Ectodermal cell (in vitro differentiated cells): ENCODE results near the gene JTB.
A peak's percentile ranks its signal among the peaks of the same experiment; 100 is the strongest.
"Not testable (repeated sequence)": the region's sequence is repeated elsewhere in the genome, so short reads cannot be mapped to it uniquely, and the experiment has no call there.

Experiments
- H3K27ac ChIP-seq: 2 replicates; pipeline ENCODE4 v1.7.0; 2013; ENCODE audit warnings: mild to moderate bottlenecking, low read depth, low read length; ENCODE audit not compliant: insufficient read depth, poor library complexity, severe bottlenecking
- H3K27me3 ChIP-seq: 2 replicates; pipeline ENCODE4 v1.7.0; 2013; ENCODE audit warnings: mild to moderate bottlenecking, low read length; ENCODE audit not compliant: insufficient read depth, control insufficient read depth, poor library complexity, severe bottlenecking
- H3K36me3 ChIP-seq: one replicate; pipeline ENCODE4 v1.7.0; 2013; ENCODE audit warnings: low read length; ENCODE audit not compliant: control insufficient read depth, insufficient read depth
- H3K4me1 ChIP-seq: one replicate; pipeline ENCODE4 v1.7.0; 2013; ENCODE audit warnings: low read length; ENCODE audit not compliant: control insufficient read depth, insufficient read depth
- H3K4me3 ChIP-seq: 2 replicates; pipeline ENCODE4 v1.7.0; 2013; ENCODE audit warnings: low read depth, low read length, control low read depth; ENCODE audit not compliant: insufficient read depth
- H3K9me3 ChIP-seq: 2 replicates; pipeline ENCODE4 v1.7.0; 2013; ENCODE audit warnings: mild to moderate bottlenecking, low read length, moderate library complexity; ENCODE audit not compliant: control insufficient read depth
- WGBS, 2 experiments: methylation state at CpG; one replicate each; pipeline ENCODE4 v1.1.7; 2013; ENCODE audit warnings: missing lambda C conversion rate in 2 of 2; 5-methylcytosine and 5-hydroxymethylcytosine counted together

Gene JTB

DNA sequence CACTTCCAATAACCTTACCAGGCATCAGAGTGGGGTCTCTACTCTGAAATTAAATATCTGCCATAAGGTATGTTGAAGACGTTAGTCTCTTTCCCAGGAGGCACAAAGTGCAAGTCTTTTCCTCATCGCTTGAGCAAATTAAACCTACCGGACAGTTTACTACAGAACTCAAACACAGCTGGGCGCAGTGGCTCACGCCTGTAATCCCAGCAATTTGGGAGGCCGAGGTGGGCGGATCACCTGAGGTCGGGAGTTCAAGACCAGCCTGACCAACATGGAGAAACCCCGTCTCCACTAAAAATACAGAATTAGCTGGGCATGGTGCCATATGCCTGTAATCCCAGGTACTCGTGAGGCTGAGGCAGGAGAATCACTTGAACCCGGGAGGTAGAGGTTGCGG lies 1.6 kb upstream of the JTB start:
- H3K4me1 ChIP-seq, H3K9me3 ChIP-seq, H3K36me3 ChIP-seq, H3K27ac ChIP-seq, H3K4me3 ChIP-seq, H3K27me3 ChIP-seq: not testable (repeated sequence)
- 93 to 95% methylated on average over 12 of the region's 12 CpGs for WGBS, 2 experiments

DNA sequence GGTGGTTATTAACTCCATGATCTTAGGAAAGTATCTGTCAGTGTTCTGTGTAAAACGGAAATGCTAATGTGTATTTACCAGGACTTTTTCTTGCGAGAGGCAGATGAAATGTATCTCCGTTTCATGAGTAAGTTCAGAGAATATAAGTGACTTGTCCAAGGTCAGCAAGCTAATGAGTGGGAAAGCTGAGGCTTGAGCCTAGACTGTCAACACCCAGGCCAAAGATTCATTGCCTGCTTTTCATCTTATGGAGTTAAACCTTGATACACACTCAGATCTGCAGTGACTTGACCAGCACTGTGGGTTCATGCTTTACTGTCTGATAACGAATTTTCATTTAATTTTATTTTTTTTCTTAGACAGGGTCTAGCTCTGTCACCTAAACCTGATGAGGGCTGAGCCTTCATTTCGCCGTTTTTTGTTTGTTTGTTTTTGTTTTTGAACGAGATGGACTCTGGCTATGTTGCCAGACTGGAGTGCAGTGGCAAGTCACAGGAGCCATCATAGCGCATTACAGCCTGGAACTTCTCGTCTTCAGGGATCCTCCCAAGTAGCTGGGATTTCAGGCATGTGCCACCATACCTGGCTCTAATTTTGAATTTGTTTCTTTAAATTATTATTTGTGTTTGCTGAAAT lies 918 bp upstream of the JTB start:
- H3K36me3 ChIP-seq, result peaks cover 9% of the 10 kb centered on the region
- H3K4me1 ChIP-seq, result no peaks in the 10 kb centered on the region
- H3K27me3 ChIP-seq, result no peaks in the 10 kb centered on the region
- 88 to 90% methylated on average over 9 of the region's 9 CpGs for WGBS, 2 experiments
- no peaks in the 10 kb centered on the region for H3K9me3 ChIP-seq
- H3K27ac ChIP-seq, result no peak overlapping the region
- H3K4me3 ChIP-seq, result peak overlapping the region; percentile 95

DNA sequence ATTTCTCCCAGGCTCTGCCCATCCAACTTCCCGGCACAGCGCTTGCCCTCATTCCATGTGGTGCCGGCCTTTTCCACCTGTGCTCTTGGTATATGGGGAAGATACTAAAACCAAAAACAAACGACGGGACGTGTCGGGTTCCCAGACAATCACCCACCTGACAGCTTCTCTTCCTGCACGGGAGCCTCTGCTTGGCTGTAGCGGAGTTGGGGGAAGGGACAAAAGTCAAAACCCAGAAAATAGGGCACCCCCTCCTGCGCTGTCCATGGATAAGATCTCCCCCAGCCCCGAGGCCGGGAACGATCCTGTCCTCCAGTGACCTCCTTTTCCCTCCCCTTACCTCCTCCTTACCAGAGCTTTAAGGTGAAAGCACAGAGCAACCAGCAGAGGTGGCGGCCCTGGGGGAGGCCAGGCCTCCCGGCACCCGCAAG lies 640 bp downstream of the JTB start:
- 3% methylated on average over 16 of the region's 16 CpGs for WGBS, 2 experiments
- H3K4me1 ChIP-seq, result no peaks in the 10 kb centered on the region
- H3K27me3 ChIP-seq, result no peaks in the 10 kb centered on the region
- H3K4me3 ChIP-seq, result peak overlapping the region; percentile 95
- H3K27ac ChIP-seq, result peak overlapping the region; percentile 72
- no peaks in the 10 kb centered on the region for H3K9me3 ChIP-seq
- H3K36me3 ChIP-seq, result peaks cover 9% of the 10 kb centered on the region

DNA sequence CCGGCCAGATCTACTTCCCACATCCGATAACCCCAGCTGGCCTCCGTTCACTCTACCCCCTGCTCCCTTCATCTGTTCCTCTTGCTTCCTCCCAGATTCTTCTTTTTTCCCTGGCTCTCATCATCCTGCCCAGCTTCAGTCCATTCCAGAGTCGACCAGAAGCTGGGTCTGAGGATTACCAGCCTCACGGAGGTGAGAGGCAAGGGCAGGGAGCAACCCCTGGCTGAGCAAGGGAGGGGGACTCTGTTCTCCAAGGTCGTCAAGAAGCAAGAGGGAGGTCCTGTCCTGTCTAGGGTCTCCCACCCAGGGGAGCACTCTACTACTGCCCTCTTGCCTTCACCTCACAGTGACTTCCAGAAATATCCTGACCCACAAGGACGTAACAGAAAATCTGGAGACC lies 3.9 kb downstream of the JTB start:
- H3K27me3 ChIP-seq, result no peaks in the 10 kb centered on the region
- H3K27ac ChIP-seq, result no peak overlapping the region
- WGBS, 2 experiments, result 94% methylated on average over 7 of the region's 7 CpGs
- no peak overlapping the region for H3K4me3 ChIP-seq
- H3K9me3 ChIP-seq, result no peaks in the 10 kb centered on the region
- H3K36me3 ChIP-seq, result peaks cover 9% of the 10 kb centered on the region
- H3K4me1 ChIP-seq, result peaks cover 1% of the 10 kb centered on the region

DNA sequence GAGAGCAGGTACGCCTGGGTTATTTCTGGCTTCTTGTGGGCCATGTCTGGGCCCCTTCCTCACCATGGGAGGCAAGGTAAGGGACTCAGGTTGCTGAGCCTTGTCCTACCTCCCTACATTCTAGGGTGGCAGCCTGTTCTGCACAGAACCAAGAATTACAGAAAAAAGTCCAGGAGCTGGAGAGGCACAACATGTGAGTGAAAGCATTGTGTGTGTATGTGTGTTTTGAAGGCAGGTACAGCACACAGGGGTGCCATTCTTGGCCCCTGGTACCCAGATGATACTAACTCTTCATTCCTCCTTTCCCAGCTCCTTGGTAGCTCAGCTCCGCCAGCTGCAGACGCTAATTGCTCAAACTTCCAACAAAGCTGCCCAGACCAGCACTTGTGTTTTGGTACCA lies 4.4 kb downstream of the JTB start:
- peaks cover 9% of the 10 kb centered on the region for H3K36me3 ChIP-seq
- H3K9me3 ChIP-seq, result no peaks in the 10 kb centered on the region
- WGBS, 2 experiments, result 93 to 96% methylated on average over 3 of the region's 3 CpGs
- H3K4me3 ChIP-seq, result no peak overlapping the region
- no peaks in the 10 kb centered on the region for H3K27me3 ChIP-seq
- H3K4me1 ChIP-seq, result peaks cover 3% of the 10 kb centered on the region
- no peak overlapping the region for H3K27ac ChIP-seq

DNA sequence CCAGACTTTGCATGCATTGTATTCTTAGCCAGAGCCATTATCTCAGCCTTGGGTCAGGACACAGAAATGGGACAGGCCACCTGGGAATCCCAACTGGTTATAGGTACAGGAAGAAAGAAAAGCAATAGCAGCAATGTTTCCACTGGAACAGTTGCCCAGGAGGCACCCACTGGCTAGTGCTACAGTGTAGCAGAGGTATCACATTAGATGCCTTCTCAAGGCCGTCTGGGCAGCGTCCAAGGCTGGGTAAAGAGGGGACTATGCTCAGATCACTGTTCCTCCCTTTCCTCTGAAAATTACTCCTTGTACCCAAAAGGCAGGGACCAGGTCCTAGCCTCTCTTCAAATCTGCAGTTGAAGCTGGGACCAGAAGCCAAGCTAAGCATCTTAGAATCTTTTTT lies 7.1 kb downstream of the JTB start:
- Histone ChIP-seq H3K36me3 (peaks cover 9% of the 10 kb centered on the region), H3K27ac (no peak overlapping the region), H3K4me3 (no peak overlapping the region), H3K9me3 (no peaks in the 10 kb centered on the region), H3K4me1 (peaks cover 3% of the 10 kb centered on the region), H3K27me3 (no peaks in the 10 kb centered on the region)
- WGBS, 2 experiments, result 95 to 97% methylated on average over 2 of the region's 2 CpGs

DNA sequence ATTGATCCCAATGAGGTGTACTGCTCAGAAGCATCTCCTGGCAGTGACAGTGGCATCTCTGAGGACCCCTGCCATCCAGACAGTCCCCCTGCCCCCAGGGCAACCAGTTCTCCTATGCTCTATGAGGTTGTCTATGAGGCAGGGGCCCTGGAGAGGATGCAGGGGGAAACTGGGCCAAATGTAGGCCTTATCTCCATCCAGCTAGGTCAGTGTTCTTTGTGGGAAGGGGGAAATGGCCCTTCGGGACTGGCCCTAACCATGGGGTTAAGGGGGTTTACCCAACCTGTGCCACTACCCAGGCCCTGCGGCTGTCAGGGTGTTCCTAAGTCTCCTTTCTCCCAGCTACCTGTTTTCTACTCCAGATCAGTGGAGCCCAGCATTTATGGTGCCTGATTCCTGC lies 8.5 kb downstream of the JTB start:
- Histone ChIP-seq H3K9me3 (no peaks in the 10 kb centered on the region), H3K4me1 (peaks cover 3% of the 10 kb centered on the region), H3K27ac (no peak overlapping the region), H3K27me3 (no peaks in the 10 kb centered on the region), H3K36me3 (no peaks in the 10 kb centered on the region), H3K4me3 (no peak overlapping the region)
- 94 to 96% methylated on average over 2 of the region's 2 CpGs for WGBS, 2 experiments

DNA sequence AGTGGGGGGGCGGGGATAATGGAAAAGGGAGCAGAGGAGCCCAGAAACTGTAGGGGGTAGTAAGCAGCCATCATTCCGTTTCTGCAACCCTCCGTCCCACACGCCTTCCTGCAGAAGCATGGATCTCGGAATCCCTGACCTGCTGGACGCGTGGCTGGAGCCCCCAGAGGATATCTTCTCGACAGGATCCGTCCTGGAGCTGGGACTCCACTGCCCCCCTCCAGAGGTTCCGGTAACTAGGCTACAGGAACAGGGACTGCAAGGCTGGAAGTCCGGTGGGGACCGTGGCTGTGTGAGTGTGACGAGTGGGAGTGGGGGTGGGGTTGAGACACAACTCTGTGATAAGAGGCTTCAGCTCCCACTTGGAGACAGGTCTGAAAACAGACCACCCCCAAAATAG lies 9.1 kb downstream of the JTB start:
- H3K27me3 ChIP-seq, result no peaks in the 10 kb centered on the region
- H3K4me1 ChIP-seq, result peaks cover 3% of the 10 kb centered on the region
- H3K36me3 ChIP-seq, result no peaks in the 10 kb centered on the region
- no peaks in the 10 kb centered on the region for H3K9me3 ChIP-seq
- WGBS, 2 experiments, result 77 to 80% methylated on average over 13 of the region's 13 CpGs
- H3K27ac ChIP-seq, result no peak overlapping the region
- peak overlapping the region; percentile 62 for H3K4me3 ChIP-seq

DNA sequence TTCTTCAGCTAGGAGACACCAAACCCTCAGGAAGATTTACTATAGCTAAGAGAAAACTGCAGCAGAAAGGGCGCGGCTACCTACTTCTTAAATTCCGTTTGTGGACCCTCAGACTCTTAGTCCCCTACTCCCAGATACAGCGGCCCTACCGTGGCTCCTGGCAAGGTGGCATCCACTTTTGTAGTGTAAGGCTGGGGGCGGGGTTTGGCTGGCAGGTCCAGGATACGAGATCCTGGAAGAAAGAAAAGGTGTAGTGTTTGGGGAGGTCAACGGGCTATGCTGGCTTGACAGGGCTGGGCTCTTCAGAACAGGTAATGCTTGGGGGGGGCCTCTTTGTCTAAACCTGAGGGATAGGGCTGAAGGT lies 9.5 kb downstream of the JTB start:
- no peaks in the 10 kb centered on the region for H3K9me3 ChIP-seq
- 30 to 38% methylated on average over 8 of the region's 8 CpGs for WGBS, 2 experiments
- H3K36me3 ChIP-seq, result no peaks in the 10 kb centered on the region
- H3K27me3 ChIP-seq, result no peaks in the 10 kb centered on the region
- H3K4me3 ChIP-seq, result peak overlapping the region; percentile 62
- H3K27ac ChIP-seq, result peak overlapping the region; percentile 96
- peaks cover 3% of the 10 kb centered on the region for H3K4me1 ChIP-seq

DNA sequence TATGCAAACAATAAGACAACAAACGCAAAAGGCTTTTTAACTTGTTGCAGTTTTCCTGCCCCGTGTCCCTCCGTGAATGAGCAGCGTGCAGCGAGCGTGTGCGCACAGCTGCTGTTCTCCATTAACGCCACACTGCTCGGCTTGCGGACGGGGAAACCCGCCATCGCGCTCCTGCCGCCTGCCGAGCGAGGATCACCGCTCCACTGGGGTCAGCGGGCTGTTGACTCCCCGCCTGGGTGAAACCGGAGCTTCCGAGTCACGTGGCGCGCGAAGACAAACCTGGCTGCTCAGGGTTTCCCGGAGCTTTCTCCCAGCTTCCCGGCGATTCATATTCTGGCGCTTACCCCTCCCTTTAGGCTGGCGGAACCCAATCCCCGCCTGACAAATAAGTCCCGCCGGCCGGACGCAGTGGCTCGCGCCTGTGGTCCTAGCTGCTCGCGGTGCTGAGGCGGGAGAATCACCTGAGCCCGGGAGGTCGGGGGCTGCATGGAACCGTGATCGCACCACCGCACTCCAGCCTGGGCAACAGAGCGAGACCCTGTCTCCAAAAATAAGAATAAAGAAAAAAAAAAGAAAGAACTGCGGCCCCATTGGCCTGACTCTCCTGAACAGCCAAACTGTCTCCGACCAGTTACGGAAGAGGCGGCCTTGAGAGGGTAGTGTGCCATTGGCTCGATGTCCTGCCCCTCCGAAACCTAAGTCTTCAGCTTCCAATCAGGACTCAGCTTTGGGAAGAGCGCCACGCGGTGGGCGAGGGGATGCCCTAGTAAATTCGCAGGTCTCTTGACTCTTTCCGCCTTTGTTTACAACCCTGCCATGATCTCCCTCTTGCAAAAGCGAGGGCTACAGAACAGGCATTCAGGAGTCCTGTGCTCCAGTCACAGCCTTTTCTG lies 10.1 kb downstream of the JTB start, which contains the start of gene CREB3L4:
Gene CREB3L4, plus strand, starts transcription at position 796 of the 893 bp plus-strand sequence. CDS start 624 bp downstream, outside the sequence.
- Histone ChIP-seq H3K9me3 (no peaks in the 10 kb centered on the region), H3K4me1 (peaks cover 3% of the 10 kb centered on the region), H3K36me3 (no peaks in the 10 kb centered on the region), H3K27me3 (no peaks in the 10 kb centered on the region), H3K4me3 (peak within 1 kb of the TSS; percentile 62), H3K27ac (peak within 1 kb of the TSS; percentile 96)
- 1% methylated on average over 60 of the region's 60 CpGs for WGBS, 2 experiments
